ENCODE measurements around the gene FHIT.

FHIT gene

DNA sequence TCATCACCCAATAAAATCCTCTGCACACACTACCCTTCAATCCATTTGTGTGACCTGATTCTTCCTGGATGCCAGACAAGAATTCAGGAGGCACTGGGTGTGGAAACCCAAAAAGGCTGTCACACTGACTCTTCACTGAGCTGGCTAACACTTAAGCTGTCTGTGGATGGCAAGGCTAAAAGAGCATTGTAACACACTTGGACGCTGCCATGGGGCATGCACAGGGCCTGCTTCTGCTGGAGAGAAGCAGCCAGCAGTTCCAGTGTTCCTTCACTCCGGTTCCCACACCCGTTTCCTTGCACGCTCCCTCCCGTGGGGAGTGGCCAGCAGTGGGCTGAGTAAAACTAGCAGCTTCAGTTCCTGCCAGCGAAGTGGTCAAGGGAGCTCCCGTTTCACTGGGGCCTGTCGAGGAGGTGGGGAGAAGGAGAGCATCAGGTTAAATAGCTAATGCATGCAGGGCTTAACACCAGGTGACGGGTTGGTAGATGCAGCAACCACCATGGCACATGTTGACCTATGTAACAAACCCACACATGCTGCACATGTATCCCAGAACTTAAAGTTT, 737.1 kb downstream of the FHIT start:
- TF ChIP-seq GATA1 (IDR thresholded peaks at IDR 0.05; ENCODE audit: low read depth, low read length) (no peak), POLR2A (IDR thresholded peaks at IDR 0.05; ENCODE audit: low read length) (no peak)

DNA sequence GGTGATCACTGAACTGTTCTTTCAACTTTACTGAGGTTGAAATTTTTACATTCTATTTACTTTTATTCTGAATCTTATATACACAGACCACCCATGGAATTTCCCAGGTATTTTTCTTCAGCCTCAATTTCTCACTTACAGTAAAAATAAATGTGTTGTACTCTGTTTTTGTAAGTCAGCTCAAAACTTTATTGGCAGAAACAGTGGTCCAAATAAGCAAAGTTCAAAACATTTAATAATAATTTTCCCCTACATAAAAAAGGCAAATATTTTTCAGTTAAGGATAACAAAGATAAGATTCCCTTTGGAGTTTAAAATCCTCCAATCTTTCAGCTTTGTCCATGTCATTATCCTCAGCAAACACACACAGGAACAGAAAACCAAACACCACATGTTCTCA, 738.0 kb downstream of the FHIT start:
- TF ChIP-seq GATA1 (IDR thresholded peaks at IDR 0.05; ENCODE audit: low read depth, low read length), result no peak
- no peak for TF ChIP-seq POLR2A (IDR thresholded peaks at IDR 0.05; ENCODE audit: low read length)

More for the DNA sequence above, 737.1 kb downstream of the FHIT start:
- DNase-seq, result no peak

DNA sequence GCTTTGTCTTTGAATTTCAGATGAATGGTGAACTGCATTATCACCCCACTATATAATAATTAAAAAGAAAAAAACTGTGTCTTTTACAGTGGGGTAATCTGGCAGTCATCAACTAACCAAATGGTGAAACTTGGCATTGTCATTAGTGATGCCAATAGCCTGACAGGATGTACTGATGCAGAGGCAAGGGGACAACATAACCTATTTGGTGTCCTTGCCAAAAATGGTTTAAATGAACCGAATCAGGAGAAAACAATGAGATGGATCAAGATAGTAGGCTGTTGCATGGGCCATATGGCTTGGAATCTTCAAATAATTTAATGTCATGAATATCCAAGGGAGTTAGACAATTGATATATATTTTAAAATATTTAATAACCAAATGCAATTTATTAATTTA, 738.7 kb downstream of the FHIT start:
- no peak for TF ChIP-seq POLR2A (IDR thresholded peaks at IDR 0.05; ENCODE audit: low read length)
- TF ChIP-seq GATA1 (IDR thresholded peaks at IDR 0.05; ENCODE audit: low read depth, low read length), result no peak
- DNase-seq, result no peak

More for the DNA sequence above, 738.0 kb downstream of the FHIT start:
- no peak for DNase-seq

DNA sequence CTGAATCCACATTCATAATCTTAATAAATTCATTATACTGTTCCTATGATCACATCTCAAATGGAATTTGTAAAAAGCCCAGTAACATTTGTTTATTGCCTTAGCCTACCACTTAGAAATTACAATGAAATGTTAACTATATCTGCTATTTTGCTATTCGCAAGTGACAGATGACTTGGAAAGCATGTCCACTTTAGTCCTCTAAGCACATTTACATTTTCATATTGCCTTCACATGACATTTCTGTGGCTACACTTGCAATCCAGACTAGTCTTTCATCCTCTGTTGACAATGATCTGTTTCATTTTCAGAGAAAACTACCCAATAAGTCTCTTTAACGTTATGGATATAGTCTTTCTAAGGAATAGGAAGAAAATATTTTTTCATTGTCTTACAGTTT, 741.8 kb downstream of the FHIT start:
- DNase-seq, result no peak
- TF ChIP-seq GATA1 (IDR thresholded peaks at IDR 0.05; ENCODE audit: low read depth, low read length) (no peak), POLR2A (IDR thresholded peaks at IDR 0.05; ENCODE audit: low read length) (no peak)

DNA sequence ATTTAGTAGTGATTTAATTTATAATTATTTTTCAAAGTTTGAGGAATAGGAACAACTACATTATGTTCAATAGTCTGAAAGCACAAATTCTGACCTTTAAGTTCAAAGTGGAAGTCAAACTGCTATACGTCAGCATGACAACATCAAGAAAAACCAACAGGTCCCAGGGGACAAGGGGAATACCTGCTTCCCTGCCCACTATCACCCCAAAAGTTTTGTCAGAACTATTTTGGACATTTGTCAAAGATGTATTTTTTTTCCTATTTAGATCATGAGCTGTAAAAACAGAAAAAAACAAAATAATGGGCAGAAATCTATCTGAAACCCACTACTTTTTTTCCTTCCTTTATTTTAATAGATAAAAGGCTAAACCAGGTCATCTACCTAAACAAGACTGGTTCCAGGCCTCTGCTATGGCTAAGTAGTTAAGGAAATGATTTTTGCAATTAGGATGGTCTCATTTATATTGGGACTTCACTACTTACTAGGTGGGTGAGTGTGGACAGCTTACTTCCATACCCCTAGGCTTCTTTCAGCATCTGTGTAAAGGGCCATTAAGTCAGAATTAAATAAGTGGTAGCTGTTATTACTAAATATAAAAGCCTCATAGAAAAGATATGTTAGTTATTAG, 746.3 kb downstream of the FHIT start:
- DNase-seq, result no peak
- TF ChIP-seq POLR2A (IDR thresholded peaks at IDR 0.05; ENCODE audit: low read length) (no peak), GATA1 (IDR thresholded peaks at IDR 0.05; ENCODE audit: low read depth, low read length) (no peak)

DNA sequence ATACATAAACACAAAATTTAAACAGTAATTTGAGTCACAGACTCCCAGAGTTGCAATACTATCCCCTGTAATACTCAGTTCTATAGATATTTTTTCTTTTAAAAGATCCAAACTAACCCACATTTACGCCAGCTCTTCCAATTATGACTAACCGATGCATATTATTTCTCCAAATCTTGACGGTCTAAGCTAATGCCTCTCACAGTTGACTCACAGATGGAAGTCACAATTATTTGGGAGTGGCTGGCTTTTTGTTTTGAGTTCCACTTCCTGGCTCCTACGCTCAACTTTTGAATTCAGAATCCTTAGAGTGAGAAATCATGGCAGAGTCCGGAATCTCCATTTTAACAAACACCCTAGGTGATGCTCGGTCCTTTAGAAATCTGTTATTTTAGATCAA, 749.9 kb downstream of the FHIT start:
- DNase-seq, result no peak
- TF ChIP-seq GATA1 (IDR thresholded peaks at IDR 0.05; ENCODE audit: low read depth, low read length), result no peak
- TF ChIP-seq POLR2A (IDR thresholded peaks at IDR 0.05; ENCODE audit: low read length), result no peak

DNA sequence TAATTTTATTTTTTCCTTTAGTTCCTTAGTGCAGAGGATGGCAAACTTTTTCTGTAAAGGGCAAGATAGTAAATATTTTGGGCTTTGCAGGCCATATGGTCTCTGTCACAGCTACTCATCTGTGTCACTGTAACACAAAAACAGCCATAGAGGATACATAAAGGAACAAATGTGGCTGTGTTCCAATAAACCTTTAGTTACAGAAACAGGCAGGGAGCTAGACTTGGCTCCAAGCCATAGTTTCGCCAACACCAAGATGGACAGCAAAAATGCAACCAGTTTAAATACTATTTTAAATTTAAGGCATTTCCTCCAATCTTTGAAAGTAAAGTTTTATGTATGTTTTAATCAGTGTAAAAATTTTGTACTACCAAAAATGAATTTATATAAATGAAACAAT, 753.4 kb downstream of the FHIT start:
- DNase-seq, result no peak
- no peak for TF ChIP-seq GATA1 (IDR thresholded peaks at IDR 0.05; ENCODE audit: low read depth, low read length)
- TF ChIP-seq POLR2A (IDR thresholded peaks at IDR 0.05; ENCODE audit: low read length), result no peak

DNA sequence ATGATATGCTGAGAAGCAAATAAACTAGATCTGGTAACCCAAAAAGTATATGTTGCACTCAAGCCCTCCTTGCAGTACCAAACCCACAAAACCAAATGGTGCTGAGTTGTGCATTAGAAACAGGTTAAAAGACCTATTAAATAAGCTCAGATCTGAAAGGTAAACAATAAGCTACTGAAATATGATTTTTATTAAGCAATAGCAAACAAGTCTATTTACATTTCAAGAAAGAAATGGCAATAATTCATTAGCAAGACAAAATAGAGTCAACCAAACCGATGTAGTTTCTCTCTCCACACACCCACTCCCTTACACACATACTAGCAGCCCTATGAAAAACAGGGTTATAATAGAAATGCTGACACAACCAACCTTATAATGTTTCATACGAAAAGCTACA, 760.3 kb downstream of the FHIT start:
- TF ChIP-seq GATA1 (IDR thresholded peaks at IDR 0.05; ENCODE audit: low read depth, low read length), result no peak
- no peak for TF ChIP-seq POLR2A (IDR thresholded peaks at IDR 0.05; ENCODE audit: low read length)
- no peak for DNase-seq

DNA sequence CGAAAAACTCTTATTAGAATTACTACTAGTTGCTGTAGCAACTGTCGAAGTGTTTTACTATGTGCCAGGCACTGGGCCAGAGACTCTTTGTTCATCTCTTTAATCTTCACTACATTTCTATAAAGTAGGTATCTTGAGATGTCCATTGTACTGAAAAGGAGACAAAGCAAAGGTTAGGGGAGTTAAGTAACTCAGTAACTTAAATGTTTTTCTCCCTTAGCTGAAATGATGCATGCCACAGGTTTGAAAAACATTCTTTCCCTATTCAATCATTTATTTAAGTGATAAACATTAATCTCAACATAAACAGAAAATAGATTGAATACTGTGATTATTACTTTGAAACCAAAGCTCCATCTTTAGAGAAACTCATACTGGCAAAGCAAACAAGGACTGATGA, 776.2 kb downstream of the FHIT start:
- DNase-seq, result no peak
- no peak for TF ChIP-seq GATA1 (IDR thresholded peaks at IDR 0.05; ENCODE audit: low read depth, low read length)
- TF ChIP-seq POLR2A (IDR thresholded peaks at IDR 0.05; ENCODE audit: low read length), result no peak

DNA sequence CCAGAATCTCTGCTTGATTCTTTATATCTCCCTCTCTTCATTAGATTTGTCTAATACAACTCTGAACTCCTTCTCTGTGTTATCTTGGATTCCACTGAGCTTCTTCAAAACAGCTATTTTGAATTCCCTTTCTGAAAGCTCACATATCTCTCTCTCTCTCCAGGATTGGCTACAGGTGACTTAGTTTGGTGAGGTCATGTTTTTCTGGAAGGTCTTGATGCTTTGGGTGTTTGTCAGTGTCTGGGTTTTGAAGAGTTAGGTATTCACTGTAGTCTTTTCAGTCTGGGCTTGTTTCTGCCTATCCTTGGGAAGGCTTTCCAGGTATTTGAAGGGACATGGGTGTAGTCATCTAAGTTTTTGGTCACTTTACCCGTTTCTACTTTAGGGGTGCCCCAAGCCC, 781.8 kb downstream of the FHIT start:
- TF ChIP-seq POLR2A (IDR thresholded peaks at IDR 0.05; ENCODE audit: low read length) (no peak), GATA1 (IDR thresholded peaks at IDR 0.05; ENCODE audit: low read depth, low read length) (no peak)

DNA sequence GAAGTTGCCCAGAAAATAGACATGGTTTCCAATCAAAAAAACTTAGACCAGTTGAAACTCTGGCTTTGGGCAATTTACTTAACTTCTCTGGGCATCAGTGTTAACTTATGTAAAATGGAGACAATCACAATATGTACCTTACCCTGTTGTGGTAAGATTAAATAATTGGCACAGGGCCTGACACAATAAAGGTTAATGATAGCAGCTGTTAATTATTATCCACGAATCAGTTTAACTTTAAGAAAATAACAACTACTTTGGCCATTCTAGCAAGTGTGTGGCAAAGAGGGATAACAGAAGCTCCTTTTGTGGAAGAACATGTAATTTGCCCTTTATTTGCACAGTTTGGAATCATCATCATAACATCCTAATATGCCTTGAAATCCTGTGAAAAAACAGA, 787.6 kb downstream of the FHIT start:
- no peak for DNase-seq
- TF ChIP-seq POLR2A (IDR thresholded peaks at IDR 0.05; ENCODE audit: low read length) (no peak), GATA1 (IDR thresholded peaks at IDR 0.05; ENCODE audit: low read depth, low read length) (no peak)

More for the DNA sequence above, 781.8 kb downstream of the FHIT start:
- DNase-seq, result no peak

DNA sequence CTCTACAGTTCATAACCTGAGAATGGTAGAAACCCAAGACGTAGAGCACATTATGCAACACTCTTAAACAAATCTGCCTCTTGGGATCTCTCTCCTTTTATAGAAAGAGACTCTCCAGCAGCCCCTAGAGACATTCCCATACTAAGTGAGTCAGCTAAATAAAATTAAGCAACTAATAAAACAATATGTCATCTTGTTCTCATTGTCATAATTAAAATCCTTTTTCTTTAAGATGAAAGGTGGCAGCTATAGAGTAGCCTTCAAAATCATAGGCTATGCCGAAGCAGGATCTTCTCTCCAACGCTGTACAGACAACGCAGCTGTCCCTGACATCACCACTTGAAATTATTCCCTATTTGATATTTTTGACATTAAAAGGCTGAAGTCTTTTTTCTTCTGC, 790.0 kb downstream of the FHIT start:
- DNase-seq, result no peak
- no peak for TF ChIP-seq GATA1 (IDR thresholded peaks at IDR 0.05; ENCODE audit: low read depth, low read length)
- no peak for TF ChIP-seq POLR2A (IDR thresholded peaks at IDR 0.05; ENCODE audit: low read length)

DNA sequence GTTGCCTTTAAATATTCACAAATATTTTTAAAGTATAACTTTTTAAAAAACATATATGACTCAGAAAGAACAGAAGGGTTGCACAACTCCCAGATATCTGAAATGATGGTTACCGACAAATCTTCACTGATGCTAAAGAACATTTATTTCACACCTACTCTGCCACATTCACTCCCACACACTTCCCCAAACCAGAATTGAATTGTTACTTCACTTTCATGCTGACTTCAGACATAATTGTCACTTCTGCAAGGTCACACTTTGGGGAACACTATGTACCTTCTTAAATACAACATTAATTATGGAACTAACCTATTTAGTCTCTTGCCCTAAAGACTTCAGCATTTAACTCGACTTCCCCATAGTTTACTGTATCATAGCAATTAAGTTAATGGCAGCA, 795.1 kb downstream of the FHIT start:
- no peak for DNase-seq
- TF ChIP-seq GATA1 (IDR thresholded peaks at IDR 0.05; ENCODE audit: low read depth, low read length), result no peak
- no peak for TF ChIP-seq POLR2A (IDR thresholded peaks at IDR 0.05; ENCODE audit: low read length)

DNA sequence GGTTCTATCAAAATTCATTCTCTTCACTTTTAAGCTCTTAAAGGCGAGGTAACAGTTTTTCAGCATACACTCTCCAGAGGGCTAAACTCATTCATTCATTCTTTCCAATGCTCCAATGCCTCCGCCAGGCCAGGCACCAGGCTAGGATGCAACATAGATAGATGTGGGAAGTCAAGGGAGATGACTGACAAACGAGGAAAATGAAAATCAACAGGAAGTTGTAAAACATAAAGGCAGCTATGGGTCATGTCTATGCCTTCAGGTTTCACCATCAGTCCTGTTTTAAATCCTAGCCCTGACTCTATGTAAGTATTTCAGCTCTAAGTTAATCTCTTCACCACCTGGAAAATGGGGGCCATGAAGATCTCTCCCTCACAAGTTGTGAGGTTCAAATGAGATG, 797.9 kb downstream of the FHIT start:
- TF ChIP-seq GATA1 (IDR thresholded peaks at IDR 0.05; ENCODE audit: low read depth, low read length), result no peak
- no peak for TF ChIP-seq POLR2A (IDR thresholded peaks at IDR 0.05; ENCODE audit: low read length)

DNA sequence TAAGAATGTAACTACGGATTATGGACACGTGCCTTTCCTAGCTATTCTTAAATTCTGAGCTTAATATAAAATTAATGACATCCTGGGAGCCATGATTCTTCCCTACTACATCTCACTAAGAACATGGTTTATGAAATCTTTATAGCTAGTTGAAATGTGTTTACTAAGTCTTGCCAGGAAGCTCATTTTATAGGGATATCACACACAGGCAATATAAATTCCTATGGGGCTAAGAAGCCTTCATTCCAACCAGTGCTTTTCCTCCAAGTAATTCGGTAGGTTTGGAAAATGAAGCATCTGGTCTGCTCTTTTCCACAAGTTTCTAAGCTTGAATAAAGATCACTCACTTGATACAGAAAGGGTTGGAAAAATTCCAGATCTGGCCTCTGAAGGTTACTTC, 802.6 kb downstream of the FHIT start:
- TF ChIP-seq GATA1 (IDR thresholded peaks at IDR 0.05; ENCODE audit: low read depth, low read length) (no peak), POLR2A (IDR thresholded peaks at IDR 0.05; ENCODE audit: low read length) (no peak)
- no peak for DNase-seq

More for the DNA sequence above, 797.9 kb downstream of the FHIT start:
- DNase-seq, result no peak

All from erythroblast (primary cell).